ENCODE data around the gene FRMD6. TPM values are rescaled to one million over a fixed set of nuclear protein-coding genes. Genes with fewer than 3 reads are reported as not detected.
A peak's percentile ranks its signal among the peaks of the same experiment; 100 is the strongest.

The FRMD6 gene
- total RNA-seq (2014; rRNA removed; shearing (Covaris generic)) (15.9 and 18.7 TPM in 2 replicates), polyA plus RNA-seq (2016; fragmentation: Nextera tagmentation; extraction: Ambion mirVana) (5.4 and 5.7 TPM in 2 replicates)
- long read RNA-seq, partial matches to known transcripts: 1 of 1 reads
- long read RNA-seq, other reads (novel, unspliced or antisense): 0 of 1 reads

GRCh38 chr14:51651388-51652167 lies at the start of gene FRMD6:
Gene FRMD6 (plus strand): TSS chr14:51651910. CDS start chr14:51689837, 37,927 bp downstream.
- H3K4me3 ChIP-seq: peak within 1 kb of the TSS; percentile 89
- H3F3A ChIP-seq (replicated peaks; ENCODE audit: low read depth): no peaks in the 10 kb centered on the region
- peaks cover 8% of the 10 kb centered on the region; the same call in 1 of the 2 replicates for H3K27me3 ChIP-seq (ENCODE audit: insufficient read depth)
- Mint-ChIP-seq H3K4me3 (peak within 1 kb of the TSS; percentile 93), H3K27me3 (ENCODE audit: insufficient read depth, low read depth, poor library complexity) (peaks cover 13% of the 10 kb centered on the region), H3K4me1 (peaks cover 23% of the 10 kb centered on the region), H3K9me3 (no peaks in the 10 kb centered on the region), H3K36me3 (ENCODE audit: low read depth) (no peaks in the 10 kb centered on the region), H3K27ac (0 out of 2 replicates have a peak within 1 kb of the TSS, but pooled peaks have one; percentile 78)
- H4K20me1 ChIP-seq (replicated peaks; ENCODE audit: insufficient read depth): no peaks in the 10 kb centered on the region
- H3K4me2 ChIP-seq: peak within 1 kb of the TSS; percentile 97
- peak within 1 kb of the TSS; percentile 83 for H2AFZ ChIP-seq
- ATAC-seq (peak; percentile 78), DNase-seq (ENCODE audit: low spot score) (peak; percentile 92)
- H3K4me1 ChIP-seq (ENCODE audit: insufficient read depth): peaks cover 26% of the 10 kb centered on the region
- H3K27ac ChIP-seq (ENCODE audit: low read depth): peak within 1 kb of the TSS; percentile 82
- H3K36me3 ChIP-seq (ENCODE audit: insufficient read depth): no peaks in the 10 kb centered on the region
- no peaks in the 10 kb centered on the region for H3K9me2 ChIP-seq (ENCODE audit: insufficient read depth)
- peaks cover 38% of the 10 kb centered on the region for H3K79me2 ChIP-seq (replicated peaks; ENCODE audit: insufficient read depth)
- TF ChIP-seq CTCF (conservative IDR thresholded peaks at IDR 0.05; ENCODE audit: low read depth in 2 of 2): peak; percentile 52 to 53
- no peak for TF ChIP-seq EZH2phosphoT487 (IDR thresholded peaks at IDR 0.05; ENCODE audit: unreplicated experiment)
- no peak for TF ChIP-seq ZNF462 (CRISPR knock-in tag; IDR thresholded peaks at IDR 0.05)
- TF ChIP-seq ZNF331 (CRISPR knock-in tag; IDR thresholded peaks at IDR 0.05; ENCODE audit: low read depth): no peak
- TF ChIP-seq CREB1 (CRISPR knock-in tag; IDR thresholded peaks at IDR 0.05; ENCODE audit: low read depth): no peak
- TF ChIP-seq POLR2AphosphoS5 (IDR thresholded peaks at IDR 0.05; ENCODE audit: low read depth): peak; percentile 55
- TF ChIP-seq JUNB (IDR thresholded peaks at IDR 0.05; ENCODE audit: unreplicated experiment): no peak
